Hepatic stellate cell (primary cell): ENCODE results near the gene TMPRSS11A.

Experiments
- DNase-seq: peaks from one replicate; pipeline ENCODE4 v3.0.0; 2011; ENCODE audit warnings: low spot score

TMPRSS11A gene

GRCh38 chr4:67869580-67870190 lies 93.6 kb downstream of the TMPRSS11A start:
- no peak for DNase-seq

- DNase-seq = no peak
Observed at GRCh38 chr4:67861513-67861912, 101.8 kb downstream of the TMPRSS11A start.
